GM23248 (cell line): ENCODE data around the gene FOXO1.

Experiments used
- EZH2 ChIP-seq: fragments of 200-600 bp; sonication (generic); IDR thresholded peaks from 2 replicates; pipeline ENCODE4 v1.6.1; 2018; ENCODE audit warnings: antibody characterized with exemption, mild to moderate bottlenecking; ENCODE audit not compliant: insufficient read depth, poor library complexity, severe bottlenecking
- EZH2phosphoT487 ChIP-seq: fragments of 200-600 bp; sonication (generic); IDR thresholded peaks from 2 replicates; pipeline ENCODE4 v1.6.1; 2018; ENCODE audit warnings: antibody characterized with exemption, moderate library complexity, mild to moderate bottlenecking, low read depth; ENCODE audit not compliant: insufficient read depth

GRCh38 chr13:40599747-40600146, 66.7 kb downstream of the FOXO1 start:
- no peak for TF ChIP-seq EZH2
- no peak for TF ChIP-seq EZH2phosphoT487
